ENCODE data around the gene SEPSECS. TPM values are rescaled to one million over a fixed set of nuclear protein-coding genes. Genes with fewer than 3 reads are reported as not detected.

SEPSECS gene
- total RNA-seq, 1 donor from 2014 or later: 8.7 TPM

- H3K4me1 Mint-ChIP-seq (ENCODE audit: unreplicated experiment): peaks cover 26% of the 10 kb centered on the region
- H3K4me3 Mint-ChIP-seq: peak overlapping the region; percentile 39
- no peak for TF ChIP-seq CTCF (conservative IDR thresholded peaks at IDR 0.05)
- H3K9me3 Mint-ChIP-seq: no peaks in the 10 kb centered on the region
- H3K27ac Mint-ChIP-seq: no peak overlapping the region
- H3K27me3 Mint-ChIP-seq: no peaks in the 10 kb centered on the region
- no peak for DNase-seq (ENCODE audit: extremely low spot score, unreplicated experiment)
- no peaks in the 10 kb centered on the region for H3K36me3 Mint-ChIP-seq
Observed at GRCh38 chr4:25157081-25157480, 3.2 kb downstream of the SEPSECS start.

- DNase-seq (ENCODE audit: extremely low spot score, unreplicated experiment): no peak
- Mint-ChIP-seq H3K36me3 (no peaks in the 10 kb centered on the region), H3K4me1 (ENCODE audit: unreplicated experiment) (peaks cover 14% of the 10 kb centered on the region), H3K27me3 (no peaks in the 10 kb centered on the region), H3K9me3 (no peaks in the 10 kb centered on the region), H3K27ac (no peak overlapping the region), H3K4me3 (no peak overlapping the region)
- TF ChIP-seq CTCF (conservative IDR thresholded peaks at IDR 0.05): no peak
Observed at GRCh38 chr4:25155947-25156346, 4.3 kb downstream of the SEPSECS start.

- Mint-ChIP-seq H3K36me3 (peaks cover 4% of the 10 kb centered on the region), H3K27ac (peak overlapping the region; percentile 72), H3K4me1 (ENCODE audit: unreplicated experiment) (peaks cover 7% of the 10 kb centered on the region), H3K9me3 (no peaks in the 10 kb centered on the region), H3K27me3 (no peaks in the 10 kb centered on the region), H3K4me3 (no peak overlapping the region)
- no peak for TF ChIP-seq CTCF (conservative IDR thresholded peaks at IDR 0.05)
- DNase-seq (ENCODE audit: extremely low spot score, unreplicated experiment): no peak
Observed at GRCh38 chr4:25154594-25155265, 5.5 kb downstream of the SEPSECS start.

GRCh38 chr4:25146076-25146475, 14.2 kb downstream of the SEPSECS start:
- Mint-ChIP-seq H3K4me1 (ENCODE audit: unreplicated experiment) (no peaks in the 10 kb centered on the region), H3K4me3 (no peak overlapping the region), H3K36me3 (peaks cover 22% of the 10 kb centered on the region), H3K27ac (no peak overlapping the region), H3K27me3 (no peaks in the 10 kb centered on the region), H3K9me3 (no peaks in the 10 kb centered on the region)
- no peak for TF ChIP-seq CTCF (conservative IDR thresholded peaks at IDR 0.05)
- DNase-seq (ENCODE audit: extremely low spot score, unreplicated experiment): no peak

- no peaks in the 10 kb centered on the region for H3K4me1 Mint-ChIP-seq (ENCODE audit: unreplicated experiment)
- no peaks in the 10 kb centered on the region for H3K27me3 Mint-ChIP-seq
- H3K9me3 Mint-ChIP-seq: no peaks in the 10 kb centered on the region
- no peak overlapping the region for H3K4me3 Mint-ChIP-seq
- peak; percentile 78 for TF ChIP-seq CTCF (conservative IDR thresholded peaks at IDR 0.05)
- DNase-seq (ENCODE audit: extremely low spot score, unreplicated experiment): no peak
- peaks cover 20% of the 10 kb centered on the region for H3K36me3 Mint-ChIP-seq
- H3K27ac Mint-ChIP-seq: no peak overlapping the region
Observed at GRCh38 chr4:25144870-25145481, 15.3 kb downstream of the SEPSECS start.
